ENCODE results near the gene FUS. TPM values are rescaled to one million over a fixed set of nuclear protein-coding genes. Genes with fewer than 3 reads are reported as not detected.

Gene FUS
- total and polyA plus RNA-seq, 10 donors: 119 to 694 (median 337) TPM

- no peaks in the 10 kb centered on the region for H3K36me3 ChIP-seq
- WGBS, 5 donors: 88 to 96% (median 92%) methylated on average over 71 to 80 of the region's 80 CpGs
- intact Hi-C loops (cut with DNase I; ENCODE audit: low total_unique reads): no loop called here
- DNase-seq: peak; percentile 34
- H3K27me3 ChIP-seq (replicated peaks in 1 of 7): peaks cover 0 to 24% (median 2%) of the 10 kb centered on the region in 7 donors
- no peak overlapping the region for H3K4me3 ChIP-seq
- peaks cover 0 to 10% (median 4%) of the 10 kb centered on the region in 6 donors for H3K4me1 ChIP-seq
- no peak for TF ChIP-seq POLR2AphosphoS5 (IDR thresholded peaks at IDR 0.05)
- no peak overlapping the region for H3K27ac ChIP-seq
- no peaks in the 10 kb centered on the region for H3K9me3 ChIP-seq
Observed at GRCh38 chr16:31224092-31224955, 44.4 kb downstream of the FUS start.

- TF ChIP-seq POLR2A (IDR thresholded peaks at IDR 0.05) (no peak), POLR2AphosphoS5 (IDR thresholded peaks at IDR 0.05) (no peak)
- TF ChIP-seq, protein P1, sequence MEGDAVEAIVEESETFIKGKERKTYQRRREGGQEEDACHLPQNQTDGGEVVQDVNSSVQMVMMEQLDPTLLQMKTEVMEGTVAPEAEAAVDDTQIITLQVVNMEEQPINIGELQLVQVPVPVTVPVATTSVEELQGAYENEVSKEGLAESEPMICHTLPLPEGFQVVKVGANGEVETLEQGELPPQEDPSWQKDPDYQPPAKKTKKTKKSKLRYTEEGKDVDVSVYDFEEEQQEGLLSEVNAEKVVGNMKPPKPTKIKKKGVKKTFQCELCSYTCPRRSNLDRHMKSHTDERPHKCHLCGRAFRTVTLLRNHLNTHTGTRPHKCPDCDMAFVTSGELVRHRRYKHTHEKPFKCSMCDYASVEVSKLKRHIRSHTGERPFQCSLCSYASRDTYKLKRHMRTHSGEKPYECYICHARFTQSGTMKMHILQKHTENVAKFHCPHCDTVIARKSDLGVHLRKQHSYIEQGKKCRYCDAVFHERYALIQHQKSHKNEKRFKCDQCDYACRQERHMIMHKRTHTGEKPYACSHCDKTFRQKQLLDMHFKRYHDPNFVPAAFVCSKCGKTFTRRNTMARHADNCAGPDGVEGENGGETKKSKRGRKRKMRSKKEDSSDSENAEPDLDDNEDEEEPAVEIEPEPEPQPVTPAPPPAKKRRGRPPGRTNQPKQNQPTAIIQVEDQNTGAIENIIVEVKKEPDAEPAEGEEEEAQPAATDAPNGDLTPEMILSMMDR (IDR thresholded peaks at IDR 0.05 in 8 of 11, conservative IDR thresholded peaks at IDR 0.05 in 3 of 11): no peak
- H3K27me3 ChIP-seq (replicated peaks in 1 of 7): peaks cover 0 to 16% (median 0%) of the 10 kb centered on the region in 7 donors
- DNase-seq: no peak
- no peaks in the 10 kb centered on the region for H3K36me3 ChIP-seq
- no peaks in the 10 kb centered on the region for H3K9me3 ChIP-seq
- intact Hi-C loops (cut with DNase I; ENCODE audit: low total_unique reads): no loop called here
- no peak overlapping the region for H3K27ac ChIP-seq
- peaks cover 0 to 19% (median 10%) of the 10 kb centered on the region in 6 donors for H3K4me1 ChIP-seq
- WGBS, 5 donors: 90 to 100% (median 94%) methylated on average over 3 of the region's 3 CpGs
- no peak overlapping the region for H3K4me3 ChIP-seq
Observed at GRCh38 chr16:31225193-31225592, 45.3 kb downstream of the FUS start.

DNA sequence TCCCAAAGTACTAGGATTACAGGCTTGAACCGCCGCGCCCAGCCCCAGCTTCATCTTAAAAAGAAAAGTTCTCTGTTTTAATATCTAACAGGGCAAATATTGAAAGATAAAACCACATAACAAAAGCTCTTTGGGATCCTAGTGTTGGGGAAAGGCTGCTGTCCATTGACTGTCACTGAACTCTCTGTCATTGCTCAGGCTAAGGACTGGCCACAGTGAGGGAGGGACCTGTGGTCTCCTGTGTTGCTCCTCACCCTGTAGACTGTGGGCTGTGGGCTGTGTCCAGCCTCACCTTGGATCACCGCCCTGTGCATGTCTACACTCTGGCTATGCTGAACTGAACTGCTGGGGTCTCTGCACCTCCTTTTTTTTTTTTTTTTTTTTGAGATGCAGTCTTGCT, 48.3 kb downstream of the FUS start:
- no peak overlapping the region for H3K4me3 ChIP-seq
- no peaks in the 10 kb centered on the region for H3K36me3 ChIP-seq
- TF ChIP-seq, protein P1 (IDR thresholded peaks at IDR 0.05 in 8 of 11, conservative IDR thresholded peaks at IDR 0.05 in 3 of 11): no peak
- TF ChIP-seq POLR2A (IDR thresholded peaks at IDR 0.05) (no peak), POLR2AphosphoS5 (IDR thresholded peaks at IDR 0.05) (no peak)
- peak overlapping the region in 5 of 8 donors; percentile 35 to 73 (median 61) for H3K27ac ChIP-seq
- peaks cover 0 to 21% (median 10%) of the 10 kb centered on the region in 6 donors for H3K4me1 ChIP-seq
- no peaks in the 10 kb centered on the region for H3K27me3 ChIP-seq (replicated peaks in 1 of 7)
- H3K9me3 ChIP-seq: no peaks in the 10 kb centered on the region
- intact Hi-C loops (cut with DNase I; ENCODE audit: low total_unique reads): no loop called here
- DNase-seq: no peak
- 97 to 99% (median 98%) methylated on average over 4 of the region's 4 CpGs for WGBS, 5 donors

- whole genome bisulfite sequencing, 5 donors: 28 to 46% (median 38%) methylated on average over 10 of the region's 10 CpGs
- H3K27me3 ChIP-seq (replicated peaks in 1 of 7): no peaks in the 10 kb centered on the region
- H3K4me3 ChIP-seq: no peak overlapping the region
- H3K27ac ChIP-seq: peak overlapping the region in 7 of 8 donors; percentile 32 to 73 (median 61)
- intact Hi-C loops (cut with DNase I; ENCODE audit: low total_unique reads): no loop called here
- peaks cover 0 to under 1% (median 0%) of the 10 kb centered on the region in 8 donors for H3K9me3 ChIP-seq
- TF ChIP-seq, protein P1 (IDR thresholded peaks at IDR 0.05 in 8 of 11, conservative IDR thresholded peaks at IDR 0.05 in 3 of 11): no peak
- TF ChIP-seq POLR2A (IDR thresholded peaks at IDR 0.05) (no peak), POLR2AphosphoS5 (IDR thresholded peaks at IDR 0.05) (no peak)
- no peak for DNase-seq
- H3K4me1 ChIP-seq: peaks cover 0 to 21% (median 10%) of the 10 kb centered on the region in 6 donors
- H3K36me3 ChIP-seq: no peaks in the 10 kb centered on the region
Observed at GRCh38 chr16:31229501-31229900, 49.6 kb downstream of the FUS start.
